Choroid plexus epithelial cell (primary cell): ENCODE data around the gene GNRH2.

Experiments used
- DNase-seq: peaks from one replicate; pipeline ENCODE4 v3.0.0-alpha.2; 2010; ENCODE audit warnings: low read depth
- H3K4me3 ChIP-seq: 2 replicates; pipeline ENCODE4 v1.5.1; 2011; ENCODE audit warnings: low read depth, mild to moderate bottlenecking, control low read depth, low read length, moderate library complexity
- TF ChIP-seq, protein P1 (sequence below): conservative IDR thresholded peaks from 2 replicates; pipeline ENCODE4 v1.5.1; 2011; ENCODE audit warnings: low read depth, mild to moderate bottlenecking, control low read depth, inconsistent platforms, low read length, moderate library complexity

Gene GNRH2

DNA sequence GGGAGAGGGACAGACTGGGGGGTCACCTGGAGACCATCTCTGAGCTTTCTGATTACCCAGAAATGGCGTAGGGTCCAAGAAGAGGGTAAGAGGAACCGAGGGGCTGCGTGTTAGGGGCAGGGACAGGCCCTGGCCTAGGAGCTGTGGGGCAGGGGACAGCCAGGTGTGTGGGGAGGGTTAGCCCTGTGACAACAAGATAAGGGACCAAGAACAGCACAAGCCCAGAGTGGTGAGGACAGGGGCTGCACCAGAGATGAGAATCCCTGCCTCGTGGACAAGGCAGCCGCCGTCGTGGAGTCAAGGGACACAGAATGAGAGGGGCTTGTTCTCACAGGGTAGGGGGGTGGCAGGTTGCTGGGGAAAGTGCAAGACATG lies 41.6 kb downstream of the GNRH2 start:
- H3K4me3 ChIP-seq, result no peak overlapping the region
- no peak for DNase-seq
- TF ChIP-seq, protein P1, sequence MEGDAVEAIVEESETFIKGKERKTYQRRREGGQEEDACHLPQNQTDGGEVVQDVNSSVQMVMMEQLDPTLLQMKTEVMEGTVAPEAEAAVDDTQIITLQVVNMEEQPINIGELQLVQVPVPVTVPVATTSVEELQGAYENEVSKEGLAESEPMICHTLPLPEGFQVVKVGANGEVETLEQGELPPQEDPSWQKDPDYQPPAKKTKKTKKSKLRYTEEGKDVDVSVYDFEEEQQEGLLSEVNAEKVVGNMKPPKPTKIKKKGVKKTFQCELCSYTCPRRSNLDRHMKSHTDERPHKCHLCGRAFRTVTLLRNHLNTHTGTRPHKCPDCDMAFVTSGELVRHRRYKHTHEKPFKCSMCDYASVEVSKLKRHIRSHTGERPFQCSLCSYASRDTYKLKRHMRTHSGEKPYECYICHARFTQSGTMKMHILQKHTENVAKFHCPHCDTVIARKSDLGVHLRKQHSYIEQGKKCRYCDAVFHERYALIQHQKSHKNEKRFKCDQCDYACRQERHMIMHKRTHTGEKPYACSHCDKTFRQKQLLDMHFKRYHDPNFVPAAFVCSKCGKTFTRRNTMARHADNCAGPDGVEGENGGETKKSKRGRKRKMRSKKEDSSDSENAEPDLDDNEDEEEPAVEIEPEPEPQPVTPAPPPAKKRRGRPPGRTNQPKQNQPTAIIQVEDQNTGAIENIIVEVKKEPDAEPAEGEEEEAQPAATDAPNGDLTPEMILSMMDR, result no peak

DNA sequence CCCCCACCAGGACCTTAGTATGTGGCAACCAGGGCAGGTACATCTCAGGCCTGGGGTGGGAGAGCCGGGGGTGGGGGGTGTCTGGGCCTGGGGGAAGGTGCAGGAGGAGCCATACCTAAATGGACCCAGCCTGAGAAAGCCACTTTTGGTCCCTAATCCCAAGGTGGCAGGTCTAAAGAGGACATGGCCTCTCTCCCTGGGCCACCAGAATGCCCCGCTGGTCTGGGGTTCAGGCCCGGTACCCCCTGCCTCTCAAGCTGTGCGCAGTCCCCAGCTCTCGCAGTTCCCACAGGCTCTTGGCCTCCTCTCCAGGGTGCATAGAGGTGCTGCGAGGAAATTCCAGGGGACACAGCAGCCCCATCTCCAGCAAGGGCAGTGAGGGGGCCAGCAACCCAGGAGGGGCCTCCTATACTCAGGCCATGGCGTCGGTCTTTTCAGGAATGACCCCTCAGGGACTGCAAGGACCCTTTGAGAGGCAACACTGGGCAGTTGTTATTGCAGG lies 42.2 kb downstream of the GNRH2 start:
- no peak for DNase-seq
- H3K4me3 ChIP-seq, result no peak overlapping the region
- TF ChIP-seq, protein P1, result no peak

DNA sequence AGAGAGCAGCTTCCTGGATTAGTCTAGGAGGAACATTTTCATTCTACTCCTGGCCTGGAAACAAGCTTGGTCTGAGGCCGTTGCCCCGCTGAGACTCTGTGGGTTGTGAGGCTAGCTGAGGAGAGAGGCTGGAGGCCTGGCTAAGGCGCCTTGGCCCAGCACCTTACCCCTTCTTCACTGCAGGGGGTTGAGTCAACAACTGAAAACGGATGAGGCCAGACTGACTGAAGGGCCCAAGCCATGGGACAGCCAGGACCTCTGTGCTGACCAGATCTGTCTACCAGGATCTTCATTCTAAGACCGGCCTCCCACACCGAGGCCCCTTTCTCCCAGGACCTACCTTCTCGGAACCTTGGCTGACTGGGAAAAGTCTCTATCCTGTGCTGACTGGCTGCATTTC lies 44.6 kb downstream of the GNRH2 start:
- H3K4me3 ChIP-seq, result no peak overlapping the region
- TF ChIP-seq, protein P1, result no peak
- no peak for DNase-seq

DNA sequence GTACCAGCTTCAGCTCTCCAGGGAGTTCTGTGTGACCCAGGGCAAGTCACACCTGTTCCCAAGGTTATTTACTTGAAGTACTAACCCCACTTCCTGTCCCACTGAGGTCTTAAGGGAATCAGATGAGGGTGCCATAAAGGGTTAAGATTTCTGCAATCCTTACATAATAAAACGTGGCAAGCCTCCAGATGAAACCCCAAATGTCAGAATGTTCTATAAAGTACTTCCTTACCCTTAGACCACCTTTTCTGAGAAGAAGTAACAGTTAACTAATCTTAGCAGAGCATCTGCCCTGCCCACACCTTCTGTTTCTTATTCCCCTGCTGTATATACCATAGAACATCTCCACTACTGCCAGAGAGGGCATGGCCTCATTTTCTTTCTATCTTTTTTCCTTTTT lies 47.1 kb downstream of the GNRH2 start:
- DNase-seq, result no peak
- TF ChIP-seq, protein P1, result no peak
- H3K4me3 ChIP-seq, result no peak overlapping the region

DNA sequence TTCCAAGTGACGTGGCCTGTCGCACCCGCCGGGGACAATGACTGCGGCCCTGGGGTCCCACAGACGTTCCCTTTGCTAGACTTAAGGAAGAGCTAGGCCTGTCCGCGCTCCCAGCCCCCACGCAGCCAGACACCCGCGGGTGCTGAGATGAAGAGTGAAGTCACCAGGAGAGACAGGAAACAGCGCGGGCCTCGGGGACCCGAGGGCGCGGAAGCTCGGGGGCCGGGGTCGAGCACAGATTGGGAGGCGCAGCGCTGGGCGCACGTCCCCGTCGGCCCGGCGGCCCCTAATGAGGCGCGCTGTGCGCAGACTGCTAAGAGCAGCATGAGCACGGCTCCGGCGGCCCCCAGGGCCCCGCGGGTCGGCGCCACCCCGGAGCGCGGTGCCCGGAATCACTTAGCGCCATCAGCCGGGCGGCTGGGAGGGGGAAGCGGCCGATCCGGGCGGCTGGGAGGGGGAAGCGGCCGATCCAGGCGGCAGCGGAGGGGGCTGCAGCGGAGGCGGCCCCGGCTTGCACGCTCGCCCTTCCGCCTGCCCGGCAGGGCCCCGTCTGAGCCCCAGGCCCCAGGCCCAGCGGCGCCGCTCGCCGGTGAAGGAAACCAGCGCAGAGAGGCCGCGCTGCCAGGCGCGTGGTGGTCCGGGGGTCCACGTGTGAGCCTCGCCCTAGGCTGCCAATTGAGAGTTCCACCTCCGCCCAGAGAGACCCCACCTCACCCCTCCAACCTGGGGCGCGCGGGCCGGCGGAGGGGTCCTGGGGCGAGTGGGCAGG lies 49.4 kb downstream of the GNRH2 start:
- DNase-seq, result no peak
- TF ChIP-seq, protein P1, result no peak
- H3K4me3 ChIP-seq, result peak overlapping the region; percentile 49

DNA sequence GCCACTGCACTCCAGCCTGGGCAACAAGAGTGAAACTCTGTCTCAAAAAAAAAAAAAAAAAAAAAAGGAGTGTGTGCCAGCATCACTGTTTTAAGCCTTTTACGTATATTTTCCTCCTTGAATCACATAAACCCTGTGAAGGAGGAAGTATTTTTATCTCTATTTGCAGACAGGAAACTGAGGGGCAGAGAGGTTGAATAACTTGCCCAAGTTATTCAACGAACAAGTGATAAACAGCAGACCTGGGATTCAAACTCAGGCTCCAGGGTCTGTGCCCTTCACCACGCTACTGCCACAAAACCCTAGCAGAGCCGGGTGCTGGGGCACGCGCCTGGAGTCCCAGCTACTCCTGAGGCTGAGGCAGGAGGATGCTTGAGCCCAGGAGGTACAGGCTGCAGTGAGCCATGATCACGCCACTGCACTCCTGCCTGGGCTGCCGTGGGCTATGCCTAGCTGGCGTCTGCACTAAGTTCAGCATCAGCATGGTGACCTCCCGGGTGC lies 50.5 kb downstream of the GNRH2 start:
- no peak overlapping the region for H3K4me3 ChIP-seq
- no peak for DNase-seq
- TF ChIP-seq, protein P1, result no peak
